Cardiac muscle cell (in vitro differentiated cells and primary cell): ENCODE data around the gene DGKB. TPM values are rescaled to one million over a fixed set of nuclear protein-coding genes. Genes with fewer than 3 reads are reported as not detected.
A peak's percentile ranks its signal among the peaks of the same experiment; 100 is the strongest.

Source experiments
- DNase-seq, 2 donors: peaks; one replicate each; pipeline versions ENCODE4 v3.0.0 to v3.0.0-alpha.2; 2010 to 2017; ENCODE audit warnings: low read depth in 1 of 2, low spot score in 1 of 2
- H3K27ac ChIP-seq: fragments of 200-600 bp; sonication (generic); 2 replicates; pipeline ENCODE4 v1.5.1; 2016
- H3K27me3 ChIP-seq: fragments of 200-600 bp; sonication (generic); 2 replicates; pipeline ENCODE4 v1.6.0; 2016; ENCODE audit warnings: control low read depth
- H3K36me3 ChIP-seq: fragments of 200-600 bp; sonication (generic); 2 replicates; pipeline ENCODE4 v1.5.1; 2016; ENCODE audit warnings: control low read depth
- H3K4me1 ChIP-seq: fragments of 200-600 bp; sonication (generic); 2 replicates; pipeline ENCODE4 v1.8.1; 2017; ENCODE audit warnings: low read depth, mild to moderate bottlenecking, mixed run types
- H3K4me3 ChIP-seq: fragments of 200-600 bp; sonication (generic); 2 replicates; pipeline ENCODE4 v1.5.1; 2016; ENCODE audit warnings: mild to moderate bottlenecking
- H3K9me3 ChIP-seq: fragments of 200-600 bp; sonication (generic); 2 replicates; pipeline ENCODE4 v1.5.1; 2017; ENCODE audit warnings: low read depth, mild to moderate bottlenecking, control low read depth
- CTCF ChIP-seq: IDR thresholded peaks from 2 replicates; pipeline ENCODE4 v1.5.1; 2012; ENCODE audit warnings: low read depth, mild to moderate bottlenecking, low read length
- polyA plus RNA-seq: library from polyadenylated mRNA; unstranded; fragments of >200 nt; fragmentation: Nextera tagmentation; extraction: Ambion mirVana; gene quantifications from 2 replicates; pipeline ENCODE4 v1.2.1, GENCODE V29; 2016
- total RNA-seq: library from RNA; depleted of rRNA; stranded (reverse); fragments of >200 nt; gene quantifications from 2 replicates; pipeline ENCODE4 v1.2.3, GENCODE V29; 2016

DGKB gene
- total and polyA plus RNA-seq, 2 experiments from 2014 or later = 0.07 to 0.86 TPM

GRCh38 chr7:14385074-14385473 lies 517.5 kb downstream of the DGKB start:
- Histone ChIP-seq H3K9me3 (no peaks in the 10 kb centered on the region), H3K27ac (no peak overlapping the region), H3K36me3 (no peaks in the 10 kb centered on the region), H3K4me3 (no peak overlapping the region), H3K4me1 (peaks cover 30% of the 10 kb centered on the region), H3K27me3 (no peaks in the 10 kb centered on the region)
- no peak for TF ChIP-seq CTCF
- no peak for DNase-seq

GRCh38 chr7:14381936-14382335 lies 520.6 kb downstream of the DGKB start:
- DNase-seq = no peak
- Histone ChIP-seq H3K9me3 (no peaks in the 10 kb centered on the region), H3K27me3 (no peaks in the 10 kb centered on the region), H3K4me3 (no peak overlapping the region), H3K27ac (no peak overlapping the region), H3K4me1 (peaks cover 16% of the 10 kb centered on the region), H3K36me3 (no peaks in the 10 kb centered on the region)
- no peak for TF ChIP-seq CTCF

GRCh38 chr7:14381306-14381705 lies 521.2 kb downstream of the DGKB start:
- H3K9me3 ChIP-seq = no peaks in the 10 kb centered on the region
- H3K4me1 ChIP-seq = peaks cover 12% of the 10 kb centered on the region
- no peak for TF ChIP-seq CTCF

GRCh38 chr7:14380881-14381280 lies 521.7 kb downstream of the DGKB start:
- H3K36me3 ChIP-seq = no peaks in the 10 kb centered on the region
- no peaks in the 10 kb centered on the region for H3K9me3 ChIP-seq
- TF ChIP-seq CTCF = no peak
- H3K27me3 ChIP-seq = no peaks in the 10 kb centered on the region
- H3K4me3 ChIP-seq = no peak overlapping the region
- H3K4me1 ChIP-seq = peaks cover 8% of the 10 kb centered on the region
- no peak for DNase-seq
- no peak overlapping the region for H3K27ac ChIP-seq

More at GRCh38 chr7:14381306-14381705, 521.2 kb downstream of the DGKB start:
- Histone ChIP-seq H3K36me3 (no peaks in the 10 kb centered on the region), H3K27me3 (no peaks in the 10 kb centered on the region), H3K4me3 (no peak overlapping the region), H3K27ac (no peak overlapping the region)
- peak in 1 of 2 donors; percentile 8 for DNase-seq

- Histone ChIP-seq H3K4me3 (no peak overlapping the region), H3K4me1 (peaks cover 8% of the 10 kb centered on the region), H3K36me3 (no peaks in the 10 kb centered on the region), H3K27ac (no peak overlapping the region), H3K27me3 (no peaks in the 10 kb centered on the region), H3K9me3 (no peaks in the 10 kb centered on the region)
- peak in 1 of 2 donors; percentile 84 for DNase-seq
- TF ChIP-seq CTCF = no peak
Measured at GRCh38 chr7:14377646-14378266, 524.8 kb downstream of the DGKB start.
